ENCODE results near the gene ATP2B1.

DNA sequence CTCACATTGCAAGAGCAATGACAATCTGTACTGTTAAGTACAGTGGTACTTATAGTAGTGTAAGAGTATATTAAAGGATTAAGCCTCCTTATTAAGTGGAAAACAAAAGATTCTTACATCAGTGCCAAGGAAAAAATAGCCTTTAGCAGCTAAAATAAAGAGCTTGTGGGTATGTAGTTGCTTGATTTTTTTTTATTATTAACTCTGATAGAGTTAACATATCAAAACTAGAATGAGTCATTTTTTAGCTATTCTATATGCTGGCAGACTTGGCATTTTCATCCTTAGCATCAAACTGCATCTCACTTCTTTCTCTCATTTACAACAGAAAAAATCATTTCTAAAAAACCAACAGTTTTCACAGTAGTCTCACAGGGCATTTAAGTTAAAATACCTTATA is 86.5 kb downstream of the ATP2B1 start:
- TF ChIP-seq GATA2 (IDR thresholded peaks at IDR 0.05; ENCODE audit: low read depth, low read length) (no peak), GATA3 (IDR thresholded peaks at IDR 0.05; ENCODE audit: low read depth, low read length) (no peak)

Data from SH-SY5Y (cell line).